HCT116 (cell line): ENCODE results near the gene TP53RK. TPM values are rescaled to one million over a fixed set of nuclear protein-coding genes. Genes with fewer than 3 reads are reported as not detected.

Experiments used
- ATAC-seq: fragments of 200-7000 bp; cut with Tn5 transposase; 2 replicates; pipeline ENCODE4 v1.9.1; 2020; ENCODE audit warnings: mild to moderate bottlenecking, moderate library complexity
- BruUV-seq: library from RNA; stranded (reverse); fragments of 400-500 nt; replicated peaks from 2 replicates; lab custom pipeline; 2021; lab: Mats Ljungman, UMichigan
- CTCF ChIA-PET: fragments of 300-600 bp; sonication (Branson Sonifier 250); formaldehyde crosslinking; loops from one replicate; lab custom pipeline; 2021; ENCODE audit warnings: antibody characterized with exemption; lab: Charles Lee
- POLR2A ChIA-PET: fragments of 300-600, 350-600 bp; sonication (Branson Sonifier 250); formaldehyde crosslinking; loops from one replicate; lab custom pipeline; 2021; ENCODE audit warnings: antibody characterized with exemption; lab: Charles Lee
- RAD21 ChIA-PET, 2 experiments: fragments of 300-600 bp; sonication (Branson Sonifier 250); formaldehyde crosslinking; loops; one replicate each; lab custom pipeline; 2023; ENCODE audit warnings: low total read pairs in 2 of 2; ENCODE audit not compliant: uncharacterized antibody in 2 of 2, unreplicated experiment in 2 of 2, low non-redundant PET in 1 of 2; lab: Charles Lee
- DNase-seq: peaks from one replicate; pipeline ENCODE4 v3.0.0-alpha.2; 2010; ENCODE audit warnings: low read depth, low spot score
- H2AFZ ChIP-seq: fragments of 200-600 bp; shearing (Covaris generic), sonication (generic); 2 replicates; pipeline ENCODE4 v1.6.1; 2017; ENCODE audit warnings: low read depth, mixed run types, mixed read lengths, antibody characterized with exemption, low read length; ENCODE audit not compliant: poor library complexity, severe bottlenecking
- H3K27ac ChIP-seq: 2 replicates; pipeline ENCODE4 v1.5.1; 2012; ENCODE audit warnings: low read depth, low read length
- H3K27me3 ChIP-seq: fragments of 200-600 bp; sonication (generic); 2 replicates; pipeline ENCODE4 v1.6.1; 2016; ENCODE audit warnings: mixed run types, low read length, mixed read lengths; ENCODE audit not compliant: insufficient read depth
- H3K36me3 ChIP-seq, 2 experiments: fragments of 200-500 bp in 1 of 2; fragments of 200-600 bp in 1 of 2; sonication (Bioruptor generic) in 1 of 2; sonication (generic) in 1 of 2; 2 replicates each; pipeline versions ENCODE4 v1.5.1 to v1.6.1; 2014 to 2016; ENCODE audit warnings: low read length in 2 of 2, inconsistent platforms in 1 of 2, mixed read lengths in 1 of 2, mixed run types in 1 of 2; ENCODE audit not compliant: insufficient read depth in 2 of 2, control insufficient read depth in 1 of 2
- H3K4me1 ChIP-seq, 2 experiments: fragments of 200-600 bp in 1 of 2; sonication (generic) in 1 of 2; 2 replicates each; pipeline versions ENCODE4 v1.5.1 to v1.6.1; 2012 to 2017; ENCODE audit warnings: low read length in 2 of 2, inconsistent platforms in 1 of 2, mild to moderate bottlenecking in 1 of 2, mixed read lengths in 1 of 2, mixed run types in 1 of 2, moderate library complexity in 1 of 2; ENCODE audit not compliant: insufficient read depth in 2 of 2, control insufficient read depth in 1 of 2
- H3K4me2 ChIP-seq: fragments of 200-600 bp; sonication (generic); 2 replicates; pipeline ENCODE4 v1.6.1; 2017; ENCODE audit warnings: mixed run types, low read length, mixed read lengths
- H3K4me3 ChIP-seq, 2 experiments: fragments of 200-600 bp in 1 of 2; sonication (generic) in 1 of 2; replicated peaks in 1 of 2; 2 replicates each; pipeline ENCODE4 v1.5.1; 2011 to 2016; ENCODE audit warnings: low read length in 2 of 2, control low read depth in 1 of 2, low read depth in 1 of 2, mild to moderate bottlenecking in 1 of 2, mixed read lengths in 1 of 2, mixed run types in 1 of 2
- H3K79me2 ChIP-seq: fragments of 200-600 bp; sonication (generic); 2 replicates; pipeline ENCODE4 v1.6.1; 2017; ENCODE audit warnings: mild to moderate bottlenecking, mixed run types, low read length, moderate library complexity, mixed read lengths; ENCODE audit not compliant: insufficient read depth
- H3K9ac ChIP-seq: fragments of 200-600 bp; sonication (generic); 2 replicates; pipeline ENCODE4 v1.6.1; 2016; ENCODE audit warnings: low read length, mixed read lengths
- H3K9me2 ChIP-seq: fragments of 200-600 bp; sonication (generic), shearing (Covaris generic); 2 replicates; pipeline ENCODE4 v1.6.1; 2017; ENCODE audit warnings: mixed run types, mild to moderate bottlenecking, moderate library complexity; ENCODE audit not compliant: insufficient read depth
- H3K9me3 ChIP-seq, 2 experiments: fragments of 200-500 bp in 1 of 2; fragments of 200-600 bp in 1 of 2; sonication (Bioruptor generic) in 1 of 2; sonication (generic) in 1 of 2; 2 replicates each; pipeline ENCODE4 v1.6.1; 2014 to 2017; ENCODE audit warnings: low read length in 2 of 2, mixed read lengths in 2 of 2, inconsistent platforms in 1 of 2, low read depth in 1 of 2, mild to moderate bottlenecking in 1 of 2, mixed run types in 1 of 2, moderate library complexity in 1 of 2; ENCODE audit not compliant: control insufficient read depth in 1 of 2, insufficient read depth in 1 of 2
- H4K20me1 ChIP-seq: fragments of 200-600 bp; sonication (generic), shearing (Covaris generic); 2 replicates; pipeline ENCODE4 v1.6.1; 2017; ENCODE audit warnings: mixed run types, mild to moderate bottlenecking, moderate library complexity; ENCODE audit not compliant: insufficient read depth
- ATF3 ChIP-seq: IDR thresholded peaks from 2 replicates; pipeline ENCODE4 v1.6.1; 2012
- CEBPB ChIP-seq: IDR thresholded peaks from 2 replicates; pipeline ENCODE4 v1.6.1; 2012; ENCODE audit warnings: low read depth
- ELF1 ChIP-seq: IDR thresholded peaks from 2 replicates; pipeline ENCODE4 v1.6.1; 2012; ENCODE audit warnings: low read depth, borderline replicate concordance
- RAD21 ChIP-seq: IDR thresholded peaks from 2 replicates; pipeline ENCODE4 v1.6.1; 2012; ENCODE audit warnings: low read depth, mild to moderate bottlenecking
- REST ChIP-seq: IDR thresholded peaks from 2 replicates; pipeline ENCODE4 v1.6.1; 2012; ENCODE audit warnings: low read depth
- ZFX ChIP-seq: fragments of 450-650 bp; IDR thresholded peaks from 2 replicates; pipeline ENCODE4 v1.6.1; 2017
- intact Hi-C: fragments of 100-400 bp; cut with micrococcal nuclease; formaldehyde crosslinking; loops from 2 replicates; pipeline ENCODE4 v1.10.0; 2022
- total RNA-seq: library from RNA; stranded (reverse); gene quantifications from one replicate; pipeline ENCODE4 v1.2.1, GENCODE V29; 2021; ENCODE audit not compliant: unreplicated experiment

The TP53RK gene
- total RNA-seq, 1 experiment from 2014 or later = 9.2 TPM

- ChIA-PET RAD21 (no interaction called here), POLR2A (interaction anchor here (1.2 kb wide), 1 partner anchor 10 kb away, joined by 4 read pairs; no protein-coding TSS in a partner anchor), CTCF (no interaction called here)
- H4K20me1 ChIP-seq = no peaks in the 10 kb centered on the region
- H3K9me2 ChIP-seq = no peaks in the 10 kb centered on the region
- BruUV-seq = no TSS peak
- no peak overlapping the region for H3K27ac ChIP-seq
- H3K4me3 ChIP-seq = no peak overlapping the region
- H3K9me3 ChIP-seq = no peaks in the 10 kb centered on the region; a peak in 1 of 4 replicates
- H3K27me3 ChIP-seq = no peaks in the 10 kb centered on the region
- intact Hi-C loops = no loop called here
- no peak overlapping the region for H2AFZ ChIP-seq
- H3K4me1 ChIP-seq = peaks cover 5 to 7% of the 10 kb centered on the region in 2 experiments; a peak in 3 of 4 replicates
- H3K36me3 ChIP-seq = no peaks in the 10 kb centered on the region
- H3K4me2 ChIP-seq = no peak overlapping the region
- TF ChIP-seq REST = no peak
- TF ChIP-seq ELF1 = no peak
- TF ChIP-seq CEBPB = no peak
- TF ChIP-seq ZFX = no peak
- H3K9ac ChIP-seq = no peak overlapping the region
- no peak for DNase-seq
- ATAC-seq = no peak
- no peaks in the 10 kb centered on the region for H3K79me2 ChIP-seq
These were observed 15.6 kb upstream of the TP53RK start for GRCh38 chr20:46704714-46705377.

- BruUV-seq = no TSS peak
- H3K36me3 ChIP-seq = no peaks in the 10 kb centered on the region
- no peaks in the 10 kb centered on the region for H3K79me2 ChIP-seq
- POLR2A ChIA-PET = interaction anchor here (1.2 kb wide), 1 partner anchor 8 kb away, joined by 4 read pairs; no protein-coding TSS in a partner anchor
- H3K9ac ChIP-seq = no peak overlapping the region
- no peak for ATAC-seq
- no peak overlapping the region for H3K4me2 ChIP-seq
- DNase-seq = no peak
- H3K9me3 ChIP-seq = no peaks in the 10 kb centered on the region; a peak in 1 of 4 replicates
- H3K4me1 ChIP-seq = peaks cover 5 to 16% of the 10 kb centered on the region in 2 experiments; a peak in 3 of 4 replicates
- peak overlapping the region; percentile 56 for H2AFZ ChIP-seq
- H3K27me3 ChIP-seq = no peaks in the 10 kb centered on the region
- TF ChIP-seq RAD21 (no peak), ELF1 (no peak), ATF3 (no peak), CEBPB (no peak)
- no peak overlapping the region for H3K27ac ChIP-seq
- H3K9me2 ChIP-seq = no peaks in the 10 kb centered on the region
- H3K4me3 ChIP-seq = no peak overlapping the region
- no peaks in the 10 kb centered on the region for H4K20me1 ChIP-seq
- CTCF ChIA-PET = no interaction called here
- RAD21 ChIA-PET = no interaction called here
- intact Hi-C loops = no loop called here
These were observed 14.2 kb upstream of the TP53RK start for GRCh38 chr20:46703435-46703834.
